ENCODE measurements around the gene MAPK12. TPM values are rescaled to one million over a fixed set of nuclear protein-coding genes. Genes with fewer than 3 reads are reported as not detected.

The MAPK12 gene
- total RNA-seq, 1 donor from 2014 or later = 46.6 TPM

GRCh38 chr22:50305923-50306566, 44.6 kb upstream of the MAPK12 start:
- H3K4me3 Mint-ChIP-seq (ENCODE audit: unreplicated experiment) = peak overlapping the region; percentile 95
- no peaks in the 10 kb centered on the region for H3K9me3 Mint-ChIP-seq (ENCODE audit: low read depth)
- no peak for TF ChIP-seq CTCF (IDR thresholded peaks at IDR 0.05)
- H3K27ac Mint-ChIP-seq (ENCODE audit: unreplicated experiment) = peak overlapping the region; percentile 99
- no peaks in the 10 kb centered on the region for H3K36me3 Mint-ChIP-seq (ENCODE audit: low read depth)
- no peak for DNase-seq (ENCODE audit: low spot score)
- no peaks in the 10 kb centered on the region for H3K27me3 Mint-ChIP-seq (ENCODE audit: low read depth)
- H3K4me1 Mint-ChIP-seq (ENCODE audit: low read depth) = peaks cover 66% of the 10 kb centered on the region

- no peaks in the 10 kb centered on the region for H3K36me3 Mint-ChIP-seq (ENCODE audit: low read depth)
- TF ChIP-seq CTCF (IDR thresholded peaks at IDR 0.05) = no peak
- peaks cover 69% of the 10 kb centered on the region for H3K4me1 Mint-ChIP-seq (ENCODE audit: low read depth)
- no peaks in the 10 kb centered on the region for H3K9me3 Mint-ChIP-seq (ENCODE audit: low read depth)
- H3K27me3 Mint-ChIP-seq (ENCODE audit: low read depth) = no peaks in the 10 kb centered on the region
- no peak for DNase-seq (ENCODE audit: low spot score)
- H3K27ac Mint-ChIP-seq (ENCODE audit: unreplicated experiment) = peak overlapping the region; percentile 99
- H3K4me3 Mint-ChIP-seq (ENCODE audit: unreplicated experiment) = peak overlapping the region; percentile 95
These were observed 44.0 kb upstream of the MAPK12 start for GRCh38 chr22:50305393-50305922.

GRCh38 chr22:50304528-50305392, 43.3 kb upstream of the MAPK12 start:
- Mint-ChIP-seq H3K4me1 (ENCODE audit: low read depth) (peaks cover 69% of the 10 kb centered on the region), H3K27me3 (ENCODE audit: low read depth) (no peaks in the 10 kb centered on the region), H3K4me3 (ENCODE audit: unreplicated experiment) (peak overlapping the region; percentile 95), H3K9me3 (ENCODE audit: low read depth) (no peaks in the 10 kb centered on the region), H3K27ac (ENCODE audit: unreplicated experiment) (peak overlapping the region; percentile 99), H3K36me3 (ENCODE audit: low read depth) (no peaks in the 10 kb centered on the region)
- DNase-seq (ENCODE audit: low spot score) = no peak
- no peak for TF ChIP-seq CTCF (IDR thresholded peaks at IDR 0.05)

GRCh38 chr22:50303848-50304527, 42.5 kb upstream of the MAPK12 start:
- Mint-ChIP-seq H3K4me3 (ENCODE audit: unreplicated experiment) (peak overlapping the region; percentile 95), H3K36me3 (ENCODE audit: low read depth) (no peaks in the 10 kb centered on the region), H3K4me1 (ENCODE audit: low read depth) (peaks cover 62% of the 10 kb centered on the region), H3K9me3 (ENCODE audit: low read depth) (no peaks in the 10 kb centered on the region), H3K27me3 (ENCODE audit: low read depth) (no peaks in the 10 kb centered on the region), H3K27ac (ENCODE audit: unreplicated experiment) (peak overlapping the region; percentile 99)
- DNase-seq (ENCODE audit: low spot score) = no peak
- peak; percentile 51 for TF ChIP-seq CTCF (IDR thresholded peaks at IDR 0.05)

GRCh38 chr22:50303515-50303847, 42.0 kb upstream of the MAPK12 start:
- peak overlapping the region; percentile 99 for H3K27ac Mint-ChIP-seq (ENCODE audit: unreplicated experiment)
- no peaks in the 10 kb centered on the region for H3K36me3 Mint-ChIP-seq (ENCODE audit: low read depth)
- DNase-seq (ENCODE audit: low spot score) = no peak
- peaks cover 62% of the 10 kb centered on the region for H3K4me1 Mint-ChIP-seq (ENCODE audit: low read depth)
- no peak overlapping the region for H3K4me3 Mint-ChIP-seq (ENCODE audit: unreplicated experiment)
- TF ChIP-seq CTCF (IDR thresholded peaks at IDR 0.05) = no peak
- H3K9me3 Mint-ChIP-seq (ENCODE audit: low read depth) = no peaks in the 10 kb centered on the region
- H3K27me3 Mint-ChIP-seq (ENCODE audit: low read depth) = no peaks in the 10 kb centered on the region

Measured in chondrocyte (in vitro differentiated cells).